ENCODE data around the gene MKX.

DNA sequence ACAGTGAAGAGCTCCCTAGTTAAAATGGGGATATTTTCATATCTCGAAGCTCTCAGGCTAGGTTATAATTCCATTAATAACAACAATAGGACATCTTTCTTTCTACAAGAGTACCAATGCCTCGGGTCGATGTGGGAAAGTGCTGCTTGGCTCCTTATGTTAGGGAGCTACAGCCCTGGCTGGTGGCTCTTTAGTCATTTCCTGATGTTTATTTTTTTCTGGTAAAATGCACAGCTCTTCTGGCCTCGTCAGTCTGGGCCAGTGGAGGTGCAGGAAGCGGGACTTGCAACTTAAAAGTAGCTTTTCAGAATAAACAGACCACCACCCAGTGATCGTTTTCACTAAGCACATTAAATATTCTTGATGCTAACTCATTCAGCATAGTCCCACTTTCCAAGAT is 58.3 kb downstream of the MKX start:
- TF ChIP-seq EP300 (IDR thresholded peaks at IDR 0.05): no peak
- TF ChIP-seq, protein P1, sequence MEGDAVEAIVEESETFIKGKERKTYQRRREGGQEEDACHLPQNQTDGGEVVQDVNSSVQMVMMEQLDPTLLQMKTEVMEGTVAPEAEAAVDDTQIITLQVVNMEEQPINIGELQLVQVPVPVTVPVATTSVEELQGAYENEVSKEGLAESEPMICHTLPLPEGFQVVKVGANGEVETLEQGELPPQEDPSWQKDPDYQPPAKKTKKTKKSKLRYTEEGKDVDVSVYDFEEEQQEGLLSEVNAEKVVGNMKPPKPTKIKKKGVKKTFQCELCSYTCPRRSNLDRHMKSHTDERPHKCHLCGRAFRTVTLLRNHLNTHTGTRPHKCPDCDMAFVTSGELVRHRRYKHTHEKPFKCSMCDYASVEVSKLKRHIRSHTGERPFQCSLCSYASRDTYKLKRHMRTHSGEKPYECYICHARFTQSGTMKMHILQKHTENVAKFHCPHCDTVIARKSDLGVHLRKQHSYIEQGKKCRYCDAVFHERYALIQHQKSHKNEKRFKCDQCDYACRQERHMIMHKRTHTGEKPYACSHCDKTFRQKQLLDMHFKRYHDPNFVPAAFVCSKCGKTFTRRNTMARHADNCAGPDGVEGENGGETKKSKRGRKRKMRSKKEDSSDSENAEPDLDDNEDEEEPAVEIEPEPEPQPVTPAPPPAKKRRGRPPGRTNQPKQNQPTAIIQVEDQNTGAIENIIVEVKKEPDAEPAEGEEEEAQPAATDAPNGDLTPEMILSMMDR (IDR thresholded peaks at IDR 0.05): no peak
